HUES64 (cell line): ENCODE measurements around the gene MEIOB.

Experiments
- H3K27ac ChIP-seq: 2 replicates; pipeline ENCODE4 v1.7.0; 2013; ENCODE audit warnings: low read depth, low read length, inconsistent platforms
- H3K27me3 ChIP-seq: 2 replicates; pipeline ENCODE4 v1.6.1; 2013; ENCODE audit warnings: mild to moderate bottlenecking, low read length; ENCODE audit not compliant: insufficient read depth
- H3K36me3 ChIP-seq: 2 replicates; pipeline ENCODE4 v1.6.1; 2013; ENCODE audit warnings: mild to moderate bottlenecking, low read length; ENCODE audit not compliant: insufficient read depth
- H3K4me1 ChIP-seq: 2 replicates; pipeline ENCODE4 v1.6.1; 2013; ENCODE audit warnings: mild to moderate bottlenecking, low read length, moderate library complexity; ENCODE audit not compliant: insufficient read depth
- H3K4me3 ChIP-seq: 2 replicates; pipeline ENCODE4 v1.5.1; 2013; ENCODE audit warnings: mild to moderate bottlenecking, low read length, moderate library complexity
- H3K9ac ChIP-seq: 2 replicates; pipeline ENCODE4 v1.6.1; 2013; ENCODE audit warnings: mild to moderate bottlenecking, low read depth, low read length
- H3K9me3 ChIP-seq: 2 replicates; pipeline ENCODE4 v1.6.1; 2013; ENCODE audit warnings: low read depth, low read length; ENCODE audit not compliant: insufficient read depth
- WGBS: fragments of 150-250, 120-280 bp; methylation state at CpG from one replicate; pipeline ENCODE4 v1.1.7; 2013; ENCODE audit warnings: missing lambda C conversion rate; 5-methylcytosine and 5-hydroxymethylcytosine counted together

The MEIOB gene

GRCh38 chr16:1914988-1915387, 43.0 kb upstream of the MEIOB start:
- Histone ChIP-seq H3K4me1 (peaks cover 25% of the 10 kb centered on the region), H3K4me3 (no peak overlapping the region), H3K27me3 (peaks cover 66% of the 10 kb centered on the region), H3K9ac (no peak overlapping the region), H3K36me3 (no peaks in the 10 kb centered on the region), H3K27ac (no peak overlapping the region), H3K9me3 (no peaks in the 10 kb centered on the region)
- WGBS: 63% methylated on average over 8 of the region's 8 CpGs

- H3K4me1 ChIP-seq: peaks cover 25% of the 10 kb centered on the region
- no peak overlapping the region for H3K4me3 ChIP-seq
- H3K36me3 ChIP-seq: no peaks in the 10 kb centered on the region
- no peaks in the 10 kb centered on the region for H3K9me3 ChIP-seq
- WGBS: 71% methylated on average over 15 of the region's 15 CpGs
- H3K9ac ChIP-seq: no peak overlapping the region
- H3K27me3 ChIP-seq: peaks cover 58% of the 10 kb centered on the region
- no peak overlapping the region for H3K27ac ChIP-seq
These were observed 42.2 kb upstream of the MEIOB start for GRCh38 chr16:1914084-1914608.

GRCh38 chr16:1913327-1914083, 41.5 kb upstream of the MEIOB start:
- Histone ChIP-seq H3K4me1 (peaks cover 25% of the 10 kb centered on the region), H3K27ac (no peak overlapping the region)
- 68% methylated on average over 17 of the region's 21 CpGs for WGBS

GRCh38 chr16:1912215-1912543, 40.2 kb upstream of the MEIOB start:
- no peak overlapping the region for H3K9ac ChIP-seq
- H3K36me3 ChIP-seq: no peaks in the 10 kb centered on the region
- no peak overlapping the region for H3K4me3 ChIP-seq
- H3K9me3 ChIP-seq: no peaks in the 10 kb centered on the region
- WGBS: 92% methylated on average over 17 of the region's 17 CpGs
- no peak overlapping the region for H3K27ac ChIP-seq
- H3K27me3 ChIP-seq: peaks cover 46% of the 10 kb centered on the region
- peaks cover 20% of the 10 kb centered on the region for H3K4me1 ChIP-seq

More at GRCh38 chr16:1913327-1914083, 41.5 kb upstream of the MEIOB start:
- H3K4me3 ChIP-seq: no peak overlapping the region
- no peaks in the 10 kb centered on the region for H3K36me3 ChIP-seq
- H3K27me3 ChIP-seq: peaks cover 52% of the 10 kb centered on the region
- no peak overlapping the region for H3K9ac ChIP-seq
- H3K9me3 ChIP-seq: no peaks in the 10 kb centered on the region

- 95% methylated on average over 59 of the region's 59 CpGs for WGBS
- H3K4me3 ChIP-seq: no peak overlapping the region
- H3K27me3 ChIP-seq: peaks cover 46% of the 10 kb centered on the region
- peaks cover 15% of the 10 kb centered on the region for H3K4me1 ChIP-seq
- no peaks in the 10 kb centered on the region for H3K9me3 ChIP-seq
- no peaks in the 10 kb centered on the region for H3K36me3 ChIP-seq
- no peak overlapping the region for H3K9ac ChIP-seq
- no peak overlapping the region for H3K27ac ChIP-seq
These were observed 39.7 kb upstream of the MEIOB start for GRCh38 chr16:1911467-1912214.

- Histone ChIP-seq H3K27me3 (peaks cover 30% of the 10 kb centered on the region), H3K9me3 (no peaks in the 10 kb centered on the region), H3K36me3 (no peaks in the 10 kb centered on the region), H3K27ac (no peak overlapping the region), H3K4me3 (no peak overlapping the region), H3K9ac (no peak overlapping the region), H3K4me1 (peaks cover 9% of the 10 kb centered on the region; the same call in 1 of the 2 replicates)
- WGBS: 92% methylated on average over 17 of the region's 18 CpGs
These were observed 37.7 kb upstream of the MEIOB start for GRCh38 chr16:1909561-1910231.

- Histone ChIP-seq H3K4me3 (no peak overlapping the region), H3K9ac (no peak overlapping the region), H3K9me3 (no peaks in the 10 kb centered on the region), H3K36me3 (no peaks in the 10 kb centered on the region), H3K27me3 (peaks cover 23% of the 10 kb centered on the region), H3K4me1 (peaks cover 5% of the 10 kb centered on the region; the same call in 1 of the 2 replicates), H3K27ac (no peak overlapping the region)
- 85% methylated on average over 9 of the region's 9 CpGs for WGBS
These were observed 37.0 kb upstream of the MEIOB start for GRCh38 chr16:1908983-1909382.

- 72% methylated on average over 17 of the region's 17 CpGs for WGBS
- Histone ChIP-seq H3K9me3 (no peaks in the 10 kb centered on the region), H3K4me3 (no peak overlapping the region), H3K27ac (no peak overlapping the region), H3K36me3 (no peaks in the 10 kb centered on the region), H3K9ac (no peak overlapping the region), H3K27me3 (peaks cover 15% of the 10 kb centered on the region), H3K4me1 (no peaks in the 10 kb centered on the region)
These were observed 36.2 kb upstream of the MEIOB start for GRCh38 chr16:1908184-1908583.

- WGBS: 86% methylated on average over 17 of the region's 17 CpGs
These were observed 35.4 kb upstream of the MEIOB start for GRCh38 chr16:1907226-1907860.

GRCh38 chr16:1906846-1907165, 34.8 kb upstream of the MEIOB start:
- no peak overlapping the region for H3K4me3 ChIP-seq
- peaks cover 14% of the 10 kb centered on the region for H3K27me3 ChIP-seq
- H3K27ac ChIP-seq: no peak overlapping the region

More at GRCh38 chr16:1907226-1907860, 35.4 kb upstream of the MEIOB start:
- no peaks in the 10 kb centered on the region for H3K9me3 ChIP-seq
- H3K4me1 ChIP-seq: no peaks in the 10 kb centered on the region
- no peak overlapping the region for H3K9ac ChIP-seq
- no peak overlapping the region for H3K4me3 ChIP-seq
- H3K27me3 ChIP-seq: peaks cover 14% of the 10 kb centered on the region
- no peaks in the 10 kb centered on the region for H3K36me3 ChIP-seq
- H3K27ac ChIP-seq: no peak overlapping the region

More at GRCh38 chr16:1906846-1907165, 34.8 kb upstream of the MEIOB start:
- 82% methylated on average over 5 of the region's 5 CpGs for WGBS
- Histone ChIP-seq H3K36me3 (no peaks in the 10 kb centered on the region), H3K9ac (no peak overlapping the region), H3K9me3 (no peaks in the 10 kb centered on the region), H3K4me1 (no peaks in the 10 kb centered on the region)
